ENCODE results near the gene MLNR. TPM values are rescaled to one million over a fixed set of nuclear protein-coding genes. Genes with fewer than 3 reads are reported as not detected.

MLNR gene
- total and polyA plus RNA-seq, 2 experiments from 2014 or later = not detected

DNA sequence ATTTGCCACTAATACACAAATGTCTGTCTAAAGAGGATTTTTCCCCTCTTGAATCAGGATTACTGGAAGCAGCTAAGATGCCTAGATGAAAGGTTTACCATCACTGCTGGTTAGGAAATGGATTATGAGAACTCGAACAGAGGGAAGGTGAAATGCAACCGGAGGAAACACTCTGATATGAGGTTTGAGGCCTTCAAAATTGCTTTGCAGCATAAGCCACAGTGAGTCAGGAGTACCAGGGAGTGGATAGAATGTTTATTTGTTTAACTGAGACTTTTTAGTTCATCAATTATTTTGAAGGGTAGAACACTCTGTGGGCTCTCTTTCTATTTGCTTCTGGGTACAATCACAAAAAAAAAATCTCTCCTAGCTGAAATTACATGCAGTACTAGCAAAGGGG is 45.7 kb downstream of the MLNR start:
- no peaks in the 10 kb centered on the region for H3K9me2 ChIP-seq (replicated peaks; ENCODE audit: insufficient read depth)
- H2AFZ ChIP-seq = no peak overlapping the region
- no peaks in the 10 kb centered on the region for H3K27me3 ChIP-seq
- H3K9me3 ChIP-seq (ENCODE audit: low read depth) = no peaks in the 10 kb centered on the region
- H3K4me2 ChIP-seq = no peak overlapping the region
- no peak for DNase-seq (ENCODE audit: low spot score)
- H3K4me3 ChIP-seq = no peak overlapping the region
- 77% methylated on average over 2 of the region's 2 CpGs for WGBS (ENCODE audit: low lambda C conversion rate, missing lambda C conversion rate)
- H3K79me2 ChIP-seq = no peaks in the 10 kb centered on the region
- no peaks in the 10 kb centered on the region for H3K36me3 ChIP-seq (replicated peaks; ENCODE audit: insufficient read depth, low read depth)
- TF ChIP-seq, protein P1, sequence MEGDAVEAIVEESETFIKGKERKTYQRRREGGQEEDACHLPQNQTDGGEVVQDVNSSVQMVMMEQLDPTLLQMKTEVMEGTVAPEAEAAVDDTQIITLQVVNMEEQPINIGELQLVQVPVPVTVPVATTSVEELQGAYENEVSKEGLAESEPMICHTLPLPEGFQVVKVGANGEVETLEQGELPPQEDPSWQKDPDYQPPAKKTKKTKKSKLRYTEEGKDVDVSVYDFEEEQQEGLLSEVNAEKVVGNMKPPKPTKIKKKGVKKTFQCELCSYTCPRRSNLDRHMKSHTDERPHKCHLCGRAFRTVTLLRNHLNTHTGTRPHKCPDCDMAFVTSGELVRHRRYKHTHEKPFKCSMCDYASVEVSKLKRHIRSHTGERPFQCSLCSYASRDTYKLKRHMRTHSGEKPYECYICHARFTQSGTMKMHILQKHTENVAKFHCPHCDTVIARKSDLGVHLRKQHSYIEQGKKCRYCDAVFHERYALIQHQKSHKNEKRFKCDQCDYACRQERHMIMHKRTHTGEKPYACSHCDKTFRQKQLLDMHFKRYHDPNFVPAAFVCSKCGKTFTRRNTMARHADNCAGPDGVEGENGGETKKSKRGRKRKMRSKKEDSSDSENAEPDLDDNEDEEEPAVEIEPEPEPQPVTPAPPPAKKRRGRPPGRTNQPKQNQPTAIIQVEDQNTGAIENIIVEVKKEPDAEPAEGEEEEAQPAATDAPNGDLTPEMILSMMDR (IDR thresholded peaks at IDR 0.05; ENCODE audit: poor library complexity) = no peak
- TF ChIP-seq EZH2phosphoT487 (IDR thresholded peaks at IDR 0.05; ENCODE audit: low read depth, severe bottlenecking, unreplicated experiment) = no peak
- no peak for TF ChIP-seq EZH2 (IDR thresholded peaks at IDR 0.05; ENCODE audit: borderline replicate concordance)
- H3K27ac ChIP-seq = no peak overlapping the region
- no peaks in the 10 kb centered on the region for H4K20me1 ChIP-seq (ENCODE audit: insufficient read depth, poor library complexity, severe bottlenecking)
- H3K4me1 ChIP-seq (ENCODE audit: insufficient read depth) = no peaks in the 10 kb centered on the region

- TF ChIP-seq EZH2 (IDR thresholded peaks at IDR 0.05; ENCODE audit: borderline replicate concordance) (no peak), EZH2phosphoT487 (IDR thresholded peaks at IDR 0.05; ENCODE audit: low read depth, severe bottlenecking, unreplicated experiment) (no peak)
- TF ChIP-seq, protein P1 (IDR thresholded peaks at IDR 0.05; ENCODE audit: poor library complexity) = no peak
- Histone ChIP-seq H2AFZ (no peak overlapping the region), H3K27me3 (no peaks in the 10 kb centered on the region), H4K20me1 (ENCODE audit: insufficient read depth, poor library complexity, severe bottlenecking) (no peaks in the 10 kb centered on the region), H3K9me2 (replicated peaks; ENCODE audit: insufficient read depth) (no peaks in the 10 kb centered on the region), H3K4me3 (no peak overlapping the region), H3K4me1 (ENCODE audit: insufficient read depth) (no peaks in the 10 kb centered on the region), H3K36me3 (replicated peaks; ENCODE audit: insufficient read depth, low read depth) (no peaks in the 10 kb centered on the region), H3K4me2 (no peak overlapping the region), H3K9me3 (ENCODE audit: low read depth) (no peaks in the 10 kb centered on the region), H3K79me2 (no peaks in the 10 kb centered on the region), H3K27ac (no peak overlapping the region)
- WGBS (ENCODE audit: low lambda C conversion rate, missing lambda C conversion rate) = 50% methylated on average over 1 of the region's 1 CpG
- no peak for DNase-seq (ENCODE audit: low spot score)
These were observed 51.1 kb downstream of the MLNR start for GRCh38 chr13:49271264-49271663.

Small RNA genes within 50 kb of the gene (small RNA-seq; reads per million reads assigned to genes)
- gene COX7CP1 = 0.12 reads per million

Other genes starting within 250 kb of the MLNR start
- 62.0 and 73.5 TPM in 2 replicates for gene FNDC3A, start 244.4 kb upstream of the MLNR start, total RNA-seq
- 21.9 and 22.8 TPM in 2 replicates for gene FNDC3A, start 244.4 kb upstream of the MLNR start, polyA plus RNA-seq
- 4.0 and 4.2 TPM in 2 replicates for gene CDADC1, start 27.6 kb downstream of the MLNR start, total RNA-seq
- 7.3 and 7.7 TPM in 2 replicates for gene CDADC1, start 27.6 kb downstream of the MLNR start, polyA plus RNA-seq
- 20.1 and 20.4 TPM in 2 replicates for gene CAB39L, start 223.7 kb downstream of the MLNR start, total RNA-seq
- gene CAB39L, start 223.7 kb downstream of the MLNR start, polyA plus RNA-seq = 12.7 and 13.7 TPM in 2 replicates
- gene SETDB2, start 223.9 kb downstream of the MLNR start, total RNA-seq = 14.5 and 17.1 TPM in 2 replicates
- 7.0 and 8.9 TPM in 2 replicates for gene SETDB2, start 223.9 kb downstream of the MLNR start, polyA plus RNA-seq